Natural killer cell (primary cell): Measurements from ENCODE around the gene ENDOV. TPM values are rescaled to one million over a fixed set of nuclear protein-coding genes. Genes with fewer than 3 reads are reported as not detected.

Experiments
- ATAC-seq, 3 donors: fragments of 150-1000 bp in 2 of 3; fragments of 200-7000 bp in 1 of 3; cut with Tn5 transposase; 1 replicate in 1 of 3; 2 replicates in 2 of 3; pipeline ENCODE4 v1.10.0; 2021; ENCODE audit warnings: mild to moderate bottlenecking in 2 of 3, moderate library complexity in 2 of 3
- DNase-seq, 2 donors: peaks; one replicate each; pipeline versions ENCODE4 v3.0.0 to v3.0.0-alpha.2; 2013 to 2021; ENCODE audit warnings: mixed read lengths in 1 of 2
- H3K27ac ChIP-seq: one replicate; pipeline ENCODE4 v1.5.1; 2013; ENCODE audit warnings: mild to moderate bottlenecking, low read length
- H3K27me3 ChIP-seq: one replicate; pipeline ENCODE4 v1.6.1; 2013; ENCODE audit warnings: low read length; ENCODE audit not compliant: control insufficient read depth, insufficient read depth
- H3K36me3 ChIP-seq: one replicate; pipeline ENCODE4 v1.6.1; 2013; ENCODE audit warnings: low read length; ENCODE audit not compliant: control insufficient read depth, insufficient read depth
- H3K4me1 ChIP-seq: one replicate; pipeline ENCODE4 v1.6.1; 2013; ENCODE audit warnings: low read length; ENCODE audit not compliant: control insufficient read depth, insufficient read depth
- H3K4me3 ChIP-seq: one replicate; pipeline ENCODE4 v1.5.1; 2013; ENCODE audit warnings: low read length
- H3K9me3 ChIP-seq: one replicate; pipeline ENCODE4 v1.6.1; 2013; ENCODE audit warnings: low read length; ENCODE audit not compliant: control insufficient read depth, insufficient read depth
- H3K27ac Mint-ChIP-seq, 2 donors: one replicate each; pipeline ENCODE4 v1.8.0; 2022; ENCODE audit warnings: mild to moderate bottlenecking in 2 of 2, mixed read lengths in 2 of 2, moderate library complexity in 1 of 2
- H3K27me3 Mint-ChIP-seq, 2 donors: one replicate each; pipeline ENCODE4 v1.8.0; 2022; ENCODE audit warnings: low read depth in 2 of 2, mixed read lengths in 2 of 2
- H3K36me3 Mint-ChIP-seq: one replicate; pipeline ENCODE4 v1.8.0; 2022; ENCODE audit warnings: mixed read lengths
- H3K4me1 Mint-ChIP-seq, 2 donors: one replicate each; pipeline ENCODE4 v1.8.0; 2022; ENCODE audit warnings: mixed read lengths in 2 of 2
- H3K4me3 Mint-ChIP-seq: one replicate; pipeline ENCODE4 v1.8.0; 2022; ENCODE audit warnings: mild to moderate bottlenecking, moderate library complexity, mixed read lengths
- H3K9me3 Mint-ChIP-seq, 2 donors: one replicate each; pipeline ENCODE4 v1.8.0; 2022; ENCODE audit warnings: mixed read lengths in 2 of 2
- CTCF ChIP-seq: fragments of 200-600 bp; IDR thresholded peaks from one replicate; pipeline ENCODE4 v1.8.0; 2022; ENCODE audit warnings: antibody characterized with exemption
- WGBS: methylation state at CpG from one replicate; pipeline ENCODE4 v1.1.7; 2013; ENCODE audit warnings: missing lambda C conversion rate; ENCODE audit not compliant: insufficient coverage; 5-methylcytosine and 5-hydroxymethylcytosine counted together
- intact Hi-C: fragments of 100-400 bp; cut with micrococcal nuclease; formaldehyde crosslinking; loops from one replicate; pipeline ENCODE4 v1.14.2; 2022
- total RNA-seq, 4 donors: library from RNA; stranded (reverse); fragments of 120-200 nt in 1 of 4; gene quantifications; one replicate each; pipeline versions ENCODE4 v1.2.3 to v1.2.4, GENCODE V29; 2013 to 2022

The ENDOV gene
- total RNA-seq, 3 donors from 2014 or later (not counting 1 experiment from before 2014, with no cell fraction given), result 17.7 to 24.9 (median 18.8) TPM

- DNase-seq (no peak), ATAC-seq (no peak)
- 91% methylated on average over 11 of the region's 11 CpGs for WGBS
- Histone ChIP-seq H3K27ac (no peak overlapping the region), H3K4me3 (no peak overlapping the region), H3K9me3 (no peaks in the 10 kb centered on the region), H3K4me1 (peaks cover 35% of the 10 kb centered on the region), H3K27me3 (no peaks in the 10 kb centered on the region), H3K36me3 (no peaks in the 10 kb centered on the region)
- Mint-ChIP-seq H3K27ac (no peak overlapping the region), H3K9me3 (no peaks in the 10 kb centered on the region), H3K27me3 (no peaks in the 10 kb centered on the region), H3K4me1 (peaks cover 5 to 14% of the 10 kb centered on the region in 2 donors), H3K4me3 (no peak overlapping the region), H3K36me3 (no peaks in the 10 kb centered on the region)
- TF ChIP-seq CTCF, result no peak
- intact Hi-C loops, result loop anchor here (10.0 kb wide), 1 partner anchor 676 kb away; no protein-coding TSS in a partner anchor
Measured at GRCh38 chr17:80428796-80429195, 13.8 kb downstream of the ENDOV start.

GRCh38 chr17:80429356-80430275 lies 14.6 kb downstream of the ENDOV start:
- no peak overlapping the region for H3K4me3 Mint-ChIP-seq
- intact Hi-C loops, result loop anchor here (10.0 kb wide), 1 partner anchor 675 kb away; no protein-coding TSS in a partner anchor
- H3K27me3 Mint-ChIP-seq, result no peaks in the 10 kb centered on the region
- no peaks in the 10 kb centered on the region for H3K27me3 ChIP-seq
- H3K36me3 ChIP-seq, result no peaks in the 10 kb centered on the region
- WGBS, result 93% methylated on average over 33 of the region's 33 CpGs
- H3K4me1 ChIP-seq, result peaks cover 27% of the 10 kb centered on the region
- no peak overlapping the region for H3K4me3 ChIP-seq
- H3K4me1 Mint-ChIP-seq, result peaks cover 0 to 8% of the 10 kb centered on the region in 2 donors
- H3K27ac Mint-ChIP-seq, result no peak overlapping the region
- DNase-seq, result no peak
- ATAC-seq, result no peak
- no peak overlapping the region for H3K27ac ChIP-seq
- no peaks in the 10 kb centered on the region for H3K36me3 Mint-ChIP-seq
- H3K9me3 Mint-ChIP-seq, result no peaks in the 10 kb centered on the region
- no peaks in the 10 kb centered on the region for H3K9me3 ChIP-seq
- TF ChIP-seq CTCF, result no peak

GRCh38 chr17:80430446-80431245 lies 15.7 kb downstream of the ENDOV start:
- DNase-seq (no peak), ATAC-seq (no peak)
- no peaks in the 10 kb centered on the region for H3K27me3 ChIP-seq
- Mint-ChIP-seq H3K36me3 (no peaks in the 10 kb centered on the region), H3K27ac (no peak overlapping the region), H3K9me3 (no peaks in the 10 kb centered on the region), H3K4me1 (peaks cover 0 to 8% of the 10 kb centered on the region in 2 donors), H3K27me3 (no peaks in the 10 kb centered on the region), H3K4me3 (no peak overlapping the region)
- H3K9me3 ChIP-seq, result no peaks in the 10 kb centered on the region
- H3K36me3 ChIP-seq, result no peaks in the 10 kb centered on the region
- WGBS, result 91% methylated on average over 15 of the region's 15 CpGs
- H3K4me1 ChIP-seq, result peaks cover 17% of the 10 kb centered on the region
- no peak for TF ChIP-seq CTCF
- H3K4me3 ChIP-seq, result no peak overlapping the region
- intact Hi-C loops, result no loop called here
- no peak overlapping the region for H3K27ac ChIP-seq
